GM21619 (cell line): ENCODE data around the gene ASMTL.
"Not testable (repeated sequence)": the region's sequence is repeated elsewhere in the genome, so short reads cannot be mapped to it uniquely, and the experiment has no call there.

Source experiments
- ATAC-seq: cut with Tn5 transposase; IDR thresholded peaks from one replicate; pipeline ENCODE4 v1.9.1; 2021; ENCODE audit not compliant: unreplicated experiment

ASMTL gene

DNA sequence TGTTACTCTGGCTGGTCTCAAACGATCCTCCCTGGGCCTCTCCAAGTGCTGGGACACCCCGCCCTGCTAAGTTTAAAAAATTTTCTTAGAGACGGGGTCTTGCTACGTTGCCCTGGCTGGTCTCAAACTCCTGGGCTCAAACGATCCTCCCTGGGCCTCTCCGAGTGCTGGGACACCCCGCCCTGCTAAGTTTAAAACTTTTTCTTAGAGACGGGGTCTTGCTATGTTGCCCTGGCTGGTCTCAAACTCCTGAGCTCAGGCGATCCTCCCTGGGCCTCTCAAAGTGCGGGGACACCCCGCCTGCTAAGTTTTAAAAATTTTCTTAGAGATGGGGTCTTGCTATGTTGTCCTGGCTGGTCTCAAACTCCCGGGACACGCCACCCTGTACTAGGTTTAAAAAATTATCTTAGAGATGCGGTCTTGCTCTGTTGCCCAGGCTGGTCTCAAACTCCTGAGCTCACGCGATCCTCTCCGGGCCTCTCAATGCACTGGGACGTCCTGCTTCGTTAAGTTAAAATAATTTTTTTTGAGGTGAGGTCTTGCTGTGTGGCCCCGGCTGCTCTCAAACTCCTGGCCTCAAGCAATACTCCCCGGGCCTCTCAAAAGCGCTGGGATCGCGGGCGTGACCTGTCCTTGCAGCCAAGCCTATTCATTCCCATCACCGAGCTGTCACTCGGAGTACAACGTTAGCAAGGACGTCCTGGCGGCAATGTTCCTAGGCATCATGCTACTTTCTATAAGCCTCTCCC lies 61.9 kb downstream of the ASMTL start:
- no peak for ATAC-seq

DNA sequence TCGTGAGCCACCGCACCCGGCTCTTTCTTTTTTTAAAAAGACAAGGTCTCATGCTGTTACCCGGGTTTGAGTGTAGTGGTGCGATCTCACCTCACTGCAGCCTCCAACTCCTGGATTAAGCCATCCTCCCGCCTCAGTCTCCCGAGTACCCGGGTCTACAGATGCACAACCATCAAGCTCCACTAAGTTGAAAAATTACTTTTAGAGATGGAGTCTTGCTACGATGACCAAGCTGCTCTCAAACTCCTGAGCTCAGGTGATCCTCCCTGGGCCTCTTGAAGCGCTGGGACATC lies 62.8 kb downstream of the ASMTL start:
- ATAC-seq, result no peak

DNA sequence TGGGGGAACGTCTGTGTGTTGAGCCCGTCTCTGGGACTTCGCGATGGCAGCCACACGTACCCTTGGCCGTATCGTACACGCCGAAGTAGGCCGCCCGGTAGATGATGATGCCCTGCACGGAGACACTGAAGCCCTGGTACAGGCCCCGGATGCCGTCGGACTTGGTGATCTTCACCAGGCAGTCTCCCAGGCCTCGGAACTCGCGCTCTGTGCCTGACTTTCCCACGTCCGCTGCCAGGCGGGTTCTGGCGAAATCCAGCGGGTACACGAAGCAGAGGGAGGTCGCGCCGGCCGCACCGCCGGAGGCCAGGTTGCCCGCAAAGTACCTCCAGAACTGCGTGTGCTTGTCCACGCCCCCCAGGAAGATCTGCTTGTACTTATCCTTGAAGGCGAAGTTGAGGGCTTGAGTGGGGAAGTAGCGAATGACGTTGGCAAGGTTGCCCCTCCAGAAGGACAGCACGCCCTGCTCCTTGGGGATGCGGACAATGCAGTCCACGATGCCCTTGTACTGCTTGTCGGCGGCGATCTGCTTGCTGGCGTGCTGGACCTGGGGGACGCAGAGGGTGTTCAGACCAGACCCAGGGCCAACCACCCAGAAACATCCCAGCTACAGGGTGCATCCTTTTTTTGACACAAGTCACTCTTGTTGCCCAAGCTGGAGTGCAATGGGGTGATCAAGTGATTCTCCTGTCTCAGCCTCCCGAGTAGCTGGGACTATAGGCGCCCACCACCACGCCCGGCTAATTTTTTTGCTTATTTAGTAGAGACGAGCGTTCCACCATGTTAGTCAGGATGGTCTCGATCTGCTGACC lies 63.3 kb downstream of the ASMTL start:
- no peak for ATAC-seq

DNA sequence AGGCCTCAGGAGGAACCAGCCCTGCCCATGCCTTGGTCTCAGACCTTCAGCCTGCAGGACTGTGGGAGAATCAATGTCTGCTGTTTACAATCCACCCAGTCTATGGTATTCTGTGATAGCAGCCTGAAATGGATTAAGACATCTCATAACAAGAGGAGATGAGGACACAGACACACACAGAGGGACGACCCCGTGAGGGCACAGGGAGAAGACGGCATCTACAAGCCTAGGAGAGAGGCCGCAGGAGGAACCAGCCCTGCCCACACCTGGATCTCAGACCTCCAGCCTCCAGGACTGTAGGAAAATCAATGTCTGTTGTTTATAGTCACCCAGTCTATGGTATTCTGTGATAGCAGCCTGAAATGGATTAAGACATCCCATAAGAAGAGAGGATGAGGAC lies 64.1 kb downstream of the ASMTL start:
- ATAC-seq, result no peak

DNA sequence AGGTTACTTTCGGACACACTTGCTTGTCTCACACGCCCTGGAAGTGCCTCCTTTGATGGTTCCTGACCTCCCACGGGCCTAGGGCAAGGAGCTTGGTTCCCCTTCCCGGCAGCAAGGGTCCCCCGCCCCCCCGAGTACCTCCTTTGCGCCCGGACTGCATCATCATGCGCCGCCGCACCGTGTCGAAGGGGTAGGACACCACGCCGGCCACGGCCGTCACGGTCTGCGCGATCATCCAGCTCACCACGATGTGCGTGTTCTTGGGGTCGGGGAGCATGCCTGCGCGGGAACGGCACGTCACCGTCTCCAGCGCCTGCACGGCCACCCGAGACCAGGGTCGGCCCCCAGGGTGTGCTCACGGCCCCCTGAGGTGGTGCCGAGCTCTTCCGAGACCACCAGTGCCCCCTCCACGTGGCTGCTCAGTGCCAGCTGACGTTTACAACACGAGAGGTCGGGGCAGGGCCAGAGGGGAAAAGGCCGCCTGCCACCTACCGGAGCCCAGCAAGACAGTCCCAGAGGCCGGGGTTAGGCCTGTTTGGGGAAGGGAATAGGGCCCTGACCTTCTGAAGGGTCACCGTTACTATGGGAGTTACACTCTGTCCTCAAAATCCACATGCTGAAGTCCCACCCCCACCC lies 65.5 kb downstream of the ASMTL start:
- ATAC-seq, result no peak

DNA sequence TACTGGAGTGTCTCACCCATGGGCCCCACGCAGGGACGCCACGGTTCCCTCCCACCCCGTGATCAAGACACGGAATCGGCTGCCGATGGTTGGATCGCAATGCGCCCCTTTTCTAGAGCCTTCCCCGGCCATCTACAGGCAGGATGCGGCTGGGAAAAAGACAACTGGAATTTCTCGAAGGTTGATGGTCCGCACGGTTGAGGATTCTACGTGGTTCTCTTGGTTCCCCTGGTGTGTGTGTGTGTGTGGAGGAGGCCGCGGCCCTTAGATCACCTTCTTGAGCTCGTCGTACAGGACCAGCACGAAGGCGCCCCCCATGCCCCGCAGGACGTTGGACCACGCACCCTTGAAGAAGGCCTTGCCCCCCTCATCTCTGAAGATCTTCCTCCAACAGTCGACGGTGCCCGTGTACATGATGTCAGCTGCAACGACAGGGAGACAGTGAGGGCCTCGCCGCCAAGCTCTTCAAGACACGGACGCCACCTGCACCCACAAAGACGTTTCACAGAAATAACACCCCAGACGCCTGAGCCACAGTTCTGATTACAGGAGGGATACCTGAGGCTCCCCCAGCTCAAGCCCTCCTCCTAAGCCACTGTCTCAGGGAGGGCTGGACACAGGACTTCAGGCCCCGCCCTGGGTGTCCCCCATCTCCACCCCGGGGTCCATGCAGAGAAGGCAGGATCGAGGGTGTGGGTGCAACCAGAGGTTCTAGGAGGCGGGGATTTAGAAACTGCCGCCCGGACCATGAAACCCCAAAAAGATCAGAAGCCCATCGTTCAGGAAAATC lies 66.2 kb downstream of the ASMTL start:
- ATAC-seq, result no peak

DNA sequence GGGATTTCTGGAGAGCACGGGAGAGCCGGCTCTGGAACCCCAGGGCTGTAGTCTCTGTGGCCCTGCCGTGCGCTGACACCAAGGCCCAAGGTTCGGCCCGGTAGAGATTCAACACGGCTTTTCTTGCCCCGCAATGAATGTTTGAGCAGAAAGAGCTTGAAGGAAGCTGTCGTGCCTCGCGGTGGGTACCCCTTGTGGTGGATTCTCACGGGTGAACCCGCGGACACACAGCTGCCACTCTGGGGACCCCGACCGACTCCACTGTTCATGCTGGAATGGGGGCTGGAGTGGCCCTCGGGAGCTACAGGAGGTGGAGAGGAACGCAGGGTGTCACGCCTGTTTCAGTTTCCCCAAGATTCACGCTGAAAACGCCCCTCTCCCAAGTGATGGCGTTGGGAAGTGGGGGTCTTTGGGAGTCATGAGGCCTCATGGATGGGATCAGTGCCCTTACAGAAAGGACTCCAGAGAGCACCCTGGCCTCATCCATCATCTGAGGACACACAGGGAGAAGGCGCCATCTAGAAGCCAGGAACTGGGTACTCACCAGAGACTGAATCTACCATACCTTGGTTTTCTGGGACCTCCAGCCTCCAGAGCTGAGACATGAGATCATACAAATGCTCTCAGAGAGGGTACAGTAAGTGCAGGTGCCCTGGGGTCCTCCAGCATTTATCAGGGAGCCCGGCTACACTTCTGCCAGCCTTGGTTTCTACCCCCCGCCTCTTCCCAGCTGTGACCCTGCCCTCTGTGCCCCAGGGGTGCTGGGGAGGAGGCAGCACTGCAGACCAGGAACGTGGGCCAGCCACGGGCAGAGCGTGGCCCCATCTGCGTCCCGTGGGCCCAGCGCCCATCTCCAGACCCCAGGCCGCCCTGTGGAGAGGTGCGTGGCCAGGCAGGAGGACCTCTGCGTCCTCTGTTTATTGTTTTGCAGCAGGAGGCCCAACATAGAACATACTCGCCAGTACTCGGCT lies 67.2 kb downstream of the ASMTL start:
- ATAC-seq, result no peak

DNA sequence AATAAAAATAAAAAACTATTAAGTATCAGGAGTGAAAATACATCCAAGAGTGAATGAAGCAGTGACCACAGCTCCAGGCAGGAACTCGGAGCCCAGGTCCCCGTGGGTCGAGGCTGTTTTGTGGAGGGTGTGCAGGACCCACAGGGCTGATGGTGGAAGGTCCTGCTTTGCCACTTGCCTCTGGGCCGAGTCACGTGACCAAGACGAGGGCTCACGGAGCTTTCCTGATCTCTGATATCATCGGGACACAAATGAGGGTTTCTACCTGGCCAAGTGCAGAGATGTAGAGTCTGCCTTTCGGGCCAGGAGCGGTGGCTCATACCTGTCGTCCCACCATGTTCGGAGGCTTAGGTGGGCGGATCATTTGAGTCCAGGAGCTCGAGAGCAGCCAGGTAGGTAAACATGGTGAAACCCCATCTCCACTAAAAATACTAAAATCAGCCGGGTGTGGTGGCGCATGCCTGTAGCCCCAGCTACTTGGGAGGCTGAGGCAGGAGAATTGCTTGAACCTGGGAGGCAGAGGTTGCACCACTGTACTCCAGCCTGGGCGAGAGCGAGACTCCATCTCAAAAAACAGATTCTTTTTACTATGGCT lies 68.0 kb downstream of the ASMTL start:
- no peak for ATAC-seq

DNA sequence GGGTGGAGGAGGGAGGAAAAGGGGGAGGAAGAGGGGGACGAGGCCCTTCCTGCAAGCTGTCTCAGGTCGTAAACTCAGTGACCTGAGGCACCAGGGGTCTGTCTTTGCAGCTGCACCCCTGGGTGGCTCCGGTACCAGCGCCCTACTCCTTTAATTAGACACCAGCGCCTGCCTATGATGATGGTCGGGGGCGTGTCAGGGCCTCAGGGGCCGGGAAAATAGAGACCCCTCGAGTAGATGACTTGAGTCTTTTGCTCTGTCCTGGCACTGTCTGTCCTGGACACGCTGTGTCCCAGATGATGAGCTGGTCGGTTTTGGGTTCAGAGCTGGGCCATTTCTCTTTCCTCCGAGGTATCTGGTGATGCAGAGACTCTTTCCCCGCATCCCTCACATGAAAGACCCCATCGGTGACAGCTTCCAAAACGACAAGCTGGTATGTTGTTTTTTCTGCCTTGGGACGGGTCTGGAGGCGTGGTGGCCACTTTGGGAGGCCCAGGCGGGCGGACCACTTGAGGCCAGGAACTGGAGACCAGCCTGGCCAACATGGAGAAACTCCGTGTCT lies 72.0 kb downstream of the ASMTL start:
- no peak for ATAC-seq

DNA sequence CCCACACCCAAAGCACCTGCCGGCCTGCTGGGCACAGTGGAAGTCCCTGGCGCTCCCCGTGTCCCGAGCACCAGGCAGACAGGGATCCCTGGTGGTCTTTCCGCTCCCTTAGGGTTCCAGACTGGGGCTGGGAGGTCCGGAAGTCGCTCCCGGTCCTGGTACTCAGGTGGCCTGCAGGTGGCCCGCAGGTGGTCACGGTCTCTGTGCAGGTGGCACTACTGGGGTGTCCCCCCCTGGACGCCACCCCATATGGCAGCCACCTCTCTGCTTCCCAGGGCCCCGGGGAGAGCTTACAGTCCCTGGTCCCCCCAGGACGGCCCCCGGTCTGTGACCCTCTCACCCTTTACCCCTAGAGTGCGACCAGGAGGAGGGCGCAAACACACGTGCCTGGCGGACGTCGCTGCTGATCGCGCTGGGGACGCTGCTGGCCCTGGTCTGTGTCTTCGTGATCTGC lies 74.4 kb downstream of the ASMTL start:
- ATAC-seq, result no peak

DNA sequence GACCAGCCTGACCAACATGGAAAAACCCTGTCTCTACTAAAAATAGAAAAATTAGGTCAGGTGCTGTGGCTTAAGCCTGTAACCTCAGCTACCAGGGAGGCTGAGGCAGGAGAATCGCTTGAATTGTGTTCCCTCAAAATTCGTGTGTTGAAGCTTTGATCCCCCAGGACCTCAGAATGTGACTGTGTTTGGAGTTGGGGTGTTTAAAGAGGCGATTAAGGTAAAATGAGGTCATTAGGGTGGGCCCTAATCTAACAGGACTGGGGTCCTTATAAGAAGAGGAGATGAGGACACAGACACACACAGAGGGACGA lies 84.4 kb downstream of the ASMTL start:
- no peak for ATAC-seq

DNA sequence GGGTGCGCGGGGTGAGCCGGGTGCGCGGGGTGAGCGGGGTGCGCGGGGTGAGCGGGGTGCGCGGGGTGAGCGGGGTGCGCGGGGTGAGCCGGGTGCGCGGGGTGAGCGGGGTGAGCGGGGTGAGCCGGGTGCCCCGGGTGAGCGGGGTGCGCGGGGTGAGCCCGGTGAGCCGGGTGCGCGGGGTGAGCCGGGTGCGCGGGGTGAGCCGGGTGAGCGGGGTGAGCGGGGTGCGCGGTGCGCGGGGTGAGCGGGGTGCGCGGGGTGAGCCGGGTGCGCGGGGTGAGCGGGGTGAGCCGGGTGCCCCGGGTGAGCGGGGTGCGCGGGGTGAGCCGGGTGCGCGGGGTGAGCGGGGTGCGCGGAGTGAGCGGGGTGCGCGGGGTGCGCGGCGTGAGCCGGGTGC lies 86.3 kb downstream of the ASMTL start:
- not testable (repeated sequence) for ATAC-seq

DNA sequence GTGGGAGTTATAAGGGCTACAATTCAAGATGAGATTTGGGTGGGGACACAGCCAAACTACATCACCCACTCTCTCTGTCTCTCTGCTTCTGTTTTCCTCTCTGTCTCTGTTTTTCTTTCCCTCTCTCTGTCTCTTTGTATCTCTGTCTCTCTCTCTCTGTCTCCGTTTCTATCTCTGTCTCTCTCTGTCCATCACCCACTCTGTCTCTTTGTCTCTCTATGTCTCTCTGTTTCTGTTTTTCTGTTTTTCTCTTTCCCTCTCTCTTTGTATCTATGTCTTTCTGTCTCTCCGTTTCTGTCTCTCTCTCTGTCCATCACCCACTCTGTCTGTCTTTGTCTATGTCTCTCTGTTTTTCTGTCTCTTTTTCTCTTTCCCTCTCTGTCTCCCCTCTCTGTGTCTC lies 90.8 kb downstream of the ASMTL start:
- ATAC-seq, result no peak

DNA sequence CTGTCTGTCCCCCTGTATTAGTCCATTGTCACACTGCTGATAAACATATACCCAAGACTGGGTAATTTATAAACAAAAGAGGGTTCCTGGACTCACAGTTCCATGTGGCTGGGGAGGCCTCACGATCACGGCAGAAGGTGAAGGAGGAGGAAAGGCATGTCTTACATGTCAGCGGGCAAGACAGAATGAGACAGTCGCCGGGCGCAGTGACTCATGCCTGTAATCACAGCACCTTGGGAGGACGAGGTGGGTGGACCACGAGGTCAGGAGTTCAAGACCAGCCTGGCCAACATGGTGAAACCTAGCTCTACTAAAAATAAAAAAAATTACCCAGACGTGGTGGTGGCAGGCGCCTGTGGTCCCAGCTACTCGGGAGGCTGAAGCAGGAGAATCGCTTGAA lies 91.4 kb downstream of the ASMTL start:
- ATAC-seq, result no peak

DNA sequence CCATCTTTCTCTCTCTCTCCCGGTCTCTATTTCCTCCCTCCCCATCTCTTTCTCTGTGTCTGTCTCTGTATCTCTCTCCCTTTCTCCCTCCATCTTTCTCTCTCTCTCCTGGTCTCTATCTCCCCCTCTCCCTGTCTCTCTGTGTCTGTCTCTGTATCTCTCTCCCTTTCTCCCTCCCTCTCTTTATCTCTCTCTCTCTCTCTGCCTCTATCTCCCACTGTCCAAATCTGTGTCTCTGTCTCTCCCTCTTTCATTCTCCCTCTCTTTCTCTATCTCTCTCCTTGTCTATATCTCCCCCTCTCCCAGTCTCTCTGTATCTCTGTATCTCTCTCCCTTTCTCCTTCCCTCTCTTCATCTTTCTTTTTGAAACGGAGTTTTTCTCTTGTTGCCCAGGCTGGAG lies 92.5 kb downstream of the ASMTL start:
- ATAC-seq, result no peak

DNA sequence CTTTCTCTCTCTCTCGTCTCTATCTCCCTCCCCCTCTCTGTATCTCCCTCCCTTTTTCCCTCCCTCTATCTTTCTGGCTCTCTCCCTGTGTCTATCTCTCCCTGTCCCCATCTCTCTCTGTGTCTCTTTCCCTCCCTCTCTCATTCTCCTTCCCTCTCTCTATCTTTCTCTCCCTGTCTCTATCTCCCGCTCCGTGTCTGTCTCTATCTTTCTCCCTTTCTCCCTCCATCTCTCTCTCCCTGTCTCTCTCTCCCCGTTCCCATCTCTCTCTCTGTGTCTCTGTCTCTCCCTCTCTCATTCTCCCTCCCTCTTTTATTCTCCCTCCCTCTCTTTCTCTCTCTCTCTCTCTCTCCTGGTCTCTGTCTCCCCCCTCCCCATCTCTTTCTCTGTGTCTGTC lies 93.2 kb downstream of the ASMTL start:
- no peak for ATAC-seq

DNA sequence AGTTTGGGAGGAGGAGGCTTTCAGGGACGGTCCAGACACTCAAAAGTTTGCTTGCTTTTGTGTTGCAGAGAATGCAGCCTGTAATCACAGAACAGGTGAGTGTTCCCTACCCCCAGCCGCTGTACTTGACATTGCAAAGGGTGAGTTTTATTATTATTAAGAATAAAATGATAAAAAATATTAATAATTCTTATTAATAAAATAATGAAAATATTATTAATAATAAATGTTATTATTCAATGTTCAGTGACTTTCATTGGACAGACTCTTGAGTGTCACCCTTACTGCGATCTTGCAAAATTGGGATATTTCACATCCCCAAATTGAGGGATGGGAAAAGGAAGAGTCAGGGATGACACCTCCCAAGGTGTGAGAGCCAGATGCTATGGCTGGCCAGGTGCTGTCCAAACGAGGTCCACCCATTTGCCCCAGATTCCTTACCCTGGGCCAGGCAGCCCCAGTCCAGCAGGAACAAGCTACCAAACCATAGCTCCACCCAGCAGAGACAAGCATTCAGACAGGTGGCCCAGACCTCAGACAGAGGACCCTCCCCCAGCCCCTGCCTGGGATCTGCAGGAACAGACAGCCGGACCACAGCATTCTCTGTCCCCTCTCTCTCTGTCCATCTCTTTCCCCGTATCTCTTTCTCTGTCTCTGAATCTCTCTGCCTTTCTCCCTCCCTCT lies 93.8 kb downstream of the ASMTL start:
- ATAC-seq, result no peak

DNA sequence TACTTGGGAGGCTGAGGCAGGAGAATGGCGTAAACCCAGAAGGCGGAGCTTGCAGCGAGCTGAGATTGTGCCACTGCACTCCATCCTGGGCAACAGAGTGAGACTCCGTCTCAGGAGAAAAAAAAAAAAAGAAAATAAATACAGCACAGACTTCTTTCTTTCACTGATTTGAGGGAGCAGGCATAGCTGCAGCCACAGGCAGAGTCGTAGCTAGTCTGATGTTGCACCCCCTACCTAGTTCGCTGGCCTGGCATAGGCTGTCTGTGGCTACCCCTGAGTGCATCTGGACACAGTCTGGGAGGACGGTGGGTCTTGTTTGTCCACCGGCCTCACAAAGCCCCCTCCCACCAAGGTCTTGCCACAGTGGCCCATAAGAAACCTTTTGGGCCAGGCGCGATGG lies 94.7 kb downstream of the ASMTL start:
- no peak for ATAC-seq
